BJ (cell line): Measurements from ENCODE around the gene MEN1. TPM values are rescaled to one million over a fixed set of nuclear protein-coding genes. Genes with fewer than 3 reads are reported as not detected.

ENCODE experiments used
- CTCF ChIA-PET: fragments of 350-600 bp; formaldehyde crosslinking; extraction: SDS; loops from one replicate; lab custom pipeline; 2021; ENCODE audit warnings: antibody characterized with exemption, inconsistent platforms; lab: Yijun Ruan, JAX
- POLR2A ChIA-PET: fragments of 300-600 bp; sonication (Branson Sonifier 250); formaldehyde crosslinking; extraction: SDS; loops from one replicate; lab custom pipeline; 2021; ENCODE audit warnings: antibody characterized with exemption; lab: Charles Lee
- DNase-seq: peaks from one replicate; pipeline ENCODE4 v3.0.0-alpha.2; 2011; ENCODE audit warnings: low read depth
- H3K27me3 ChIP-seq: 2 replicates; pipeline ENCODE4 v1.6.0; 2011; ENCODE audit warnings: low read length; ENCODE audit not compliant: control insufficient read depth, insufficient read depth
- H3K36me3 ChIP-seq: 2 replicates; pipeline ENCODE4 v1.5.1; 2011; ENCODE audit warnings: low read length; ENCODE audit not compliant: control insufficient read depth, insufficient read depth
- H3K4me3 ChIP-seq: 2 replicates; pipeline ENCODE4 v1.5.1; 2011; ENCODE audit warnings: low read depth, mild to moderate bottlenecking, control low read depth, low read length
- polyA plus RNA-seq: library from polyadenylated mRNA; depleted of rRNA; stranded (reverse); fragments of >200 nt; gene quantifications from 2 replicates; pipeline ENCODE4 v1.2.3, GENCODE V29; 2011
- TF ChIP-seq, protein P1 (sequence below): IDR thresholded peaks from 2 replicates; pipeline ENCODE4 v1.5.1; 2011; ENCODE audit warnings: low read depth, mild to moderate bottlenecking, control low read depth, inconsistent platforms, low read length, moderate library complexity; ENCODE audit not compliant: insufficient read depth

MEN1 gene
- polyA plus RNA-seq, 1 experiment: 27.8 TPM

DNA sequence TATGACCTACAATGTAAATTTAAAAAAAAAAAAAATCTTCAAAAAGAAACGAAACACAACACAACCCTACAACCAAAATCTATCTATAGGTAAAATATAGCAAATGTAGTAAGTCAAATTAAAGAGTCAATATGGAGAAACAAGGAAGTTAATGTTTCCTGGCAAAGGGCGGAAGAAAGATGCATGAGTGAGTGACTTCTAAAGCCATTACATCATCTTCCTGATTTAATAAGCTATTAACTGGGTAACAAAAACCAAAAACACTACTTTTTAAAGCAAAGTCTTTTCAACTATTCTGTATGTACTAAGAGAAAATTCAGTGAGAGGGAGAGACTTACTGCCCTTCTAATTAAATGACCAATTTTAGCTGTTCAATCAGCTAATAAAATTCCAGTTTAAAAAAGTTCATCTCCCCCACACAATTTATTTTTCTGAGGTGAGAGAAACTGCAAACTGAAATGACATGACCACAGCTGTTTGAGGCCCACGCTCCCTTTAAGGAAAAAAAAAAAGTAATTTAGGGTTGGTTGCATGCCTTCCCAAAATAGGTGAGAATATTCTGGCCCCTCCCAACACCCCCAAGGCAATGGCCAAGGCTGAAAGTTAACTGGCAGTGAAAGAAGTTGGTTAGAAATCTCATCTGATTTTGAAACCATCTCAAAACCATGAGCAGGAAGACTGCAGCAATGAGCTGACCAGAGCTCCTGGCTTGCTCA is 37.9 kb downstream of the MEN1 start:
- ChIA-PET CTCF (interaction anchor here (1.0 to 4.5 kb wide), 2 partner anchors 10 to 84 kb away, joined by 3 to 11 read pairs; no protein-coding TSS in a partner anchor), POLR2A (interaction anchor here (0.6 kb wide), 2 partner anchors 12 kb away, joined by 8 to 9 read pairs; no protein-coding TSS in a partner anchor)
- Histone ChIP-seq H3K4me3 (no peak overlapping the region), H3K27me3 (no peaks in the 10 kb centered on the region), H3K36me3 (peaks cover 54% of the 10 kb centered on the region)
- TF ChIP-seq, protein P1, sequence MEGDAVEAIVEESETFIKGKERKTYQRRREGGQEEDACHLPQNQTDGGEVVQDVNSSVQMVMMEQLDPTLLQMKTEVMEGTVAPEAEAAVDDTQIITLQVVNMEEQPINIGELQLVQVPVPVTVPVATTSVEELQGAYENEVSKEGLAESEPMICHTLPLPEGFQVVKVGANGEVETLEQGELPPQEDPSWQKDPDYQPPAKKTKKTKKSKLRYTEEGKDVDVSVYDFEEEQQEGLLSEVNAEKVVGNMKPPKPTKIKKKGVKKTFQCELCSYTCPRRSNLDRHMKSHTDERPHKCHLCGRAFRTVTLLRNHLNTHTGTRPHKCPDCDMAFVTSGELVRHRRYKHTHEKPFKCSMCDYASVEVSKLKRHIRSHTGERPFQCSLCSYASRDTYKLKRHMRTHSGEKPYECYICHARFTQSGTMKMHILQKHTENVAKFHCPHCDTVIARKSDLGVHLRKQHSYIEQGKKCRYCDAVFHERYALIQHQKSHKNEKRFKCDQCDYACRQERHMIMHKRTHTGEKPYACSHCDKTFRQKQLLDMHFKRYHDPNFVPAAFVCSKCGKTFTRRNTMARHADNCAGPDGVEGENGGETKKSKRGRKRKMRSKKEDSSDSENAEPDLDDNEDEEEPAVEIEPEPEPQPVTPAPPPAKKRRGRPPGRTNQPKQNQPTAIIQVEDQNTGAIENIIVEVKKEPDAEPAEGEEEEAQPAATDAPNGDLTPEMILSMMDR: no peak
- no peak for DNase-seq

DNA sequence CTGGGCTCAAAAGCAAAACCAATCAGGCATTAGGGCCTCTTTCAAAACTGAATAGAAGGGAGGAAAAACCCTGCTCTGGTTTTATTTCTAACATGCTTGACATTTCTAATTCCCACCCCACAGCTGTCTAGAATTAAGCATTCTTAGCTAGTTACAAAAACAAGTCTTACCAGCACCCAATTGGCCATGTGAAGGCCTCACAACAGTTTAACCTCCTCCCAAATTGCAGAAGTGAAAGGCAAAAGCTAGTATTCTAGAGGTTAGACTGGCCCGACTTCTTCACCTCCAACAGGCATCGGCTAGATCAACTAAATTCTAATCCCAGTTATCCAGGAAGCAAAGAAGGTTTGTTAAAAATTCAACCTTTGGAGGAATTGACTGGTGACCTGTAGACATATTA is 38.5 kb downstream of the MEN1 start:
- no peak for DNase-seq
- ChIA-PET CTCF (interaction anchor here (1.0 to 4.5 kb wide), 2 partner anchors 9 to 83 kb away, joined by 3 to 11 read pairs; no protein-coding TSS in a partner anchor), POLR2A (interaction anchor here (0.6 kb wide), 1 partner anchor 11 kb away, joined by 8 read pairs; no protein-coding TSS in a partner anchor)
- TF ChIP-seq, protein P1: no peak
- H3K27me3 ChIP-seq: no peaks in the 10 kb centered on the region
- no peak overlapping the region for H3K4me3 ChIP-seq
- peaks cover 60% of the 10 kb centered on the region for H3K36me3 ChIP-seq

DNA sequence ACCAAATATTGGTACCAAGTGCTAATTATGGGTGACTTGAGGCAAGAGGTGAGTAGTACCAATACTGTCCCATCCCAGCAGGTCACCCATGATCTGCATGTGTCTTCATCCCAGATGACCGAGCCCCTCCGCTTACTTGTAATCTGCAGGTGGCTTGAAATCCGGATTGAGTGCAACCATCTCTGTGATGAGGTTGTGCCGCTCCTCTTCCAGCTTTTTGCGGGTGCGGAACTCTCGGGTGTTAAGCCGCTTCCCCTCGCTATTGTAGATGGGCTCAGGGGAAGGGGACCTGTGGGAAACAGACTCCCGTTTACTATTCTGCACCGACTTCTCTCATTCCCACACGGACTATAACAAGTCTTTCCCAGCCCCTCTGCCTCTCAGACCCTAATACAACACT is 40.2 kb downstream of the MEN1 start:
- H3K27me3 ChIP-seq: no peaks in the 10 kb centered on the region
- no peak overlapping the region for H3K4me3 ChIP-seq
- DNase-seq: no peak
- TF ChIP-seq, protein P1: no peak
- CTCF ChIA-PET: interaction anchor here (1.2 kb wide), 1 partner anchor 27 kb away, joined by 3 read pairs; no protein-coding TSS in a partner anchor
- POLR2A ChIA-PET: no interaction called here
- H3K36me3 ChIP-seq: peaks cover 63% of the 10 kb centered on the region

DNA sequence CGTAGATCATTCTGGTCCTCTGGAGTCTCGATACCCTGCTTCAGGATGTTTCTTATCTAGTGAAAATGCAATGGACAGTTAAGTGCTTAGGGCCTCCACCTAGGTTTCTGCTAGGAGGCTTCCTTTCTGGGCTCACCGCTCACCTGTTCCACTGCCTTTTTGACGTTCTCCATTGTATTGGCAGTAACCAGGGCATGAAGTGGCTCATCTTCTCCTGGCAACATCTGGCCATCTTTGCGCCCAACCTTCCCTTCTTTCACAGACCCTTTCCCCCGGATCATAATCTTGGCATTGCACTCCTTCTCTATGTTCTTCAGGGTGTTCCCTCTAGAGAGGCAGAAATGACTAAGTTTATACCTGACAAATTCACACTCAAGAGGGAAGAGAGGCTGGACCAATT is 41.1 kb downstream of the MEN1 start:
- no peak for DNase-seq
- no peaks in the 10 kb centered on the region for H3K27me3 ChIP-seq
- TF ChIP-seq, protein P1: no peak
- no peak overlapping the region for H3K4me3 ChIP-seq
- ChIA-PET POLR2A (no interaction called here), CTCF (interaction anchor here (1.4 kb wide), 1 partner anchor 17 kb away, joined by 3 read pairs; no protein-coding TSS in a partner anchor)
- H3K36me3 ChIP-seq: peaks cover 64% of the 10 kb centered on the region

DNA sequence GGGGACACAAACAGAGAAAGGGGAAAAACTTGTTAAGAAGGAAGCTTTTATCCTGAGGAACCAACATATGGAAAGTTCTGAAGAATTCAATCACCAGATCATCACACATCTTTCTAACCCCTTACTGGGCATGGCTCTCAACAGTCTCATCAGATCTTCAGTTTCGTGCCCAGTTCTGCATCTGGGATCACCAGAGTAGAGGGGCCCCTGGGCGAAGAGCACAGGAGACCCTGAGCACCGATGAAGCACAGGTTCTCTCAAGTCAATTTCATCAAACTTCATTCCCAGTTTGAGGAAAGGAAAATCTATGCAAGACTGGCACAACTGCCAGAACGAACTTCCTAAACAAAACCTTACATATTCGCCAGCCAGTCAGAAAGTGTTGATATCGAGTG is 42.1 kb downstream of the MEN1 start:
- Histone ChIP-seq H3K27me3 (no peaks in the 10 kb centered on the region), H3K36me3 (peaks cover 67% of the 10 kb centered on the region), H3K4me3 (no peak overlapping the region)
- TF ChIP-seq, protein P1: no peak
- ChIA-PET POLR2A (no interaction called here), CTCF (interaction anchor here (0.6 to 1.9 kb wide), 9 partner anchors 8 to 237 kb away, joined by 3 to 13 read pairs (median 3); no protein-coding TSS in a partner anchor)
- DNase-seq: no peak
